Parathyroid adenoma (tissue), 2 donors: ENCODE measurements around the gene COL10A1.

Source experiments
- H2AFZ ChIP-seq: fragments of 300-600 bp; sonication (generic); one replicate; pipeline ENCODE4 v1.7.0; 2017; ENCODE audit warnings: antibody characterized with exemption, mild to moderate bottlenecking
- H3K27ac ChIP-seq: fragments of 300-600 bp; sonication (generic); one replicate; pipeline ENCODE4 v1.7.0; 2017
- H3K27me3 ChIP-seq: fragments of 300-600 bp; sonication (generic); one replicate; pipeline ENCODE4 v1.7.0; 2017; ENCODE audit warnings: low read length; ENCODE audit not compliant: control insufficient read depth, insufficient read depth
- H3K36me3 ChIP-seq: fragments of 300-600 bp; sonication (generic); one replicate; pipeline ENCODE4 v1.7.0; 2017; ENCODE audit warnings: low read length; ENCODE audit not compliant: control insufficient read depth, insufficient read depth
- H3K4me1 ChIP-seq: fragments of 300-600 bp; sonication (generic); one replicate; pipeline ENCODE4 v1.7.0; 2017; ENCODE audit warnings: control low read depth
- H3K4me2 ChIP-seq: fragments of 300-600 bp; sonication (generic); one replicate; pipeline ENCODE4 v1.7.0; 2017; ENCODE audit warnings: low read length
- H3K4me3 ChIP-seq: fragments of 300-600 bp; sonication (generic); one replicate; pipeline ENCODE4 v1.7.0; 2017; ENCODE audit warnings: low read depth, low read length
- H3K79me2 ChIP-seq: fragments of 300-600 bp; sonication (generic); one replicate; pipeline ENCODE4 v1.7.0; 2017; ENCODE audit warnings: control low read depth
- H3K9ac ChIP-seq: fragments of 300-600 bp; sonication (generic); one replicate; pipeline ENCODE4 v1.7.0; 2017; ENCODE audit warnings: mild to moderate bottlenecking
- H3K9me3 ChIP-seq: fragments of 300-600 bp; sonication (generic); one replicate; pipeline ENCODE4 v1.7.0; 2017; ENCODE audit warnings: low read length; ENCODE audit not compliant: control insufficient read depth
- TF ChIP-seq, protein P1 (sequence below): fragments of 300-600 bp; sonication (generic); IDR thresholded peaks from one replicate; pipeline ENCODE4 v1.7.0; 2017; ENCODE audit warnings: antibody characterized with exemption, mild to moderate bottlenecking
- donor health status: primary hyperparathyroidism.

The COL10A1 gene

GRCh38 chr6:116105247-116105646, 20.7 kb downstream of the COL10A1 start:
- peaks cover 6% of the 10 kb centered on the region for H3K4me1 ChIP-seq

DNA sequence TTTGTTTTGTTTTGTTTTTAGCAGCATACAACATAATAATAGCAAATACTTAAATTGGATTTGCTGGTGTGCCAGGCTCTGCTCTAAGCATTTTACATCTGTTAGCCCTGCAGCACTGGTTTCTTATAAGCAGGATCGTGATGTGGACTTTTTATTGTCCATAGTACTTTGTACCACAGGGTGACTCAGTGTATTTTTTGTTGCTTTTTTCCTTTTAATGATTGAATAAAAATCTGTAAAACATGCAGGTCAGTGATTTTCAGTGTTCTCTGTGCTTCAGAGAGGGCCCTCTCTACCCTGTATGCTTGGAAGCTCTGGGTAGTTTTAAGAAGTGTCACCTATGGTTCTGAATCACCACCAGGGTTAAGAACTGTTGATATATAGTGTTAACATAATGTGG, 21.3 kb downstream of the COL10A1 start:
- Histone ChIP-seq H3K9ac (no peak overlapping the region), H3K4me1 (peaks cover 6% of the 10 kb centered on the region)

More at GRCh38 chr6:116105247-116105646, 20.7 kb downstream of the COL10A1 start:
- no peak overlapping the region for H3K27ac ChIP-seq
- H3K36me3 ChIP-seq = no peaks in the 10 kb centered on the region
- TF ChIP-seq, protein P1, sequence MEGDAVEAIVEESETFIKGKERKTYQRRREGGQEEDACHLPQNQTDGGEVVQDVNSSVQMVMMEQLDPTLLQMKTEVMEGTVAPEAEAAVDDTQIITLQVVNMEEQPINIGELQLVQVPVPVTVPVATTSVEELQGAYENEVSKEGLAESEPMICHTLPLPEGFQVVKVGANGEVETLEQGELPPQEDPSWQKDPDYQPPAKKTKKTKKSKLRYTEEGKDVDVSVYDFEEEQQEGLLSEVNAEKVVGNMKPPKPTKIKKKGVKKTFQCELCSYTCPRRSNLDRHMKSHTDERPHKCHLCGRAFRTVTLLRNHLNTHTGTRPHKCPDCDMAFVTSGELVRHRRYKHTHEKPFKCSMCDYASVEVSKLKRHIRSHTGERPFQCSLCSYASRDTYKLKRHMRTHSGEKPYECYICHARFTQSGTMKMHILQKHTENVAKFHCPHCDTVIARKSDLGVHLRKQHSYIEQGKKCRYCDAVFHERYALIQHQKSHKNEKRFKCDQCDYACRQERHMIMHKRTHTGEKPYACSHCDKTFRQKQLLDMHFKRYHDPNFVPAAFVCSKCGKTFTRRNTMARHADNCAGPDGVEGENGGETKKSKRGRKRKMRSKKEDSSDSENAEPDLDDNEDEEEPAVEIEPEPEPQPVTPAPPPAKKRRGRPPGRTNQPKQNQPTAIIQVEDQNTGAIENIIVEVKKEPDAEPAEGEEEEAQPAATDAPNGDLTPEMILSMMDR = no peak
- no peak overlapping the region for H2AFZ ChIP-seq
- no peaks in the 10 kb centered on the region for H3K9me3 ChIP-seq
- H3K79me2 ChIP-seq = peaks cover 27% of the 10 kb centered on the region
- H3K27me3 ChIP-seq = no peaks in the 10 kb centered on the region
- H3K9ac ChIP-seq = no peak overlapping the region
- H3K4me3 ChIP-seq = no peak overlapping the region
- H3K4me2 ChIP-seq = no peak overlapping the region

GRCh38 chr6:116102873-116103272, 23.1 kb downstream of the COL10A1 start:
- H3K79me2 ChIP-seq = peaks cover 26% of the 10 kb centered on the region
- H3K9ac ChIP-seq = no peak overlapping the region
- TF ChIP-seq, protein P1 = no peak
- no peaks in the 10 kb centered on the region for H3K36me3 ChIP-seq
- H3K4me1 ChIP-seq = peaks cover 6% of the 10 kb centered on the region
- no peak overlapping the region for H2AFZ ChIP-seq
- no peaks in the 10 kb centered on the region for H3K9me3 ChIP-seq
- H3K4me2 ChIP-seq = no peak overlapping the region
- H3K27ac ChIP-seq = no peak overlapping the region
- H3K27me3 ChIP-seq = no peaks in the 10 kb centered on the region
- H3K4me3 ChIP-seq = no peak overlapping the region

More for the DNA sequence above, 21.3 kb downstream of the COL10A1 start:
- Histone ChIP-seq H2AFZ (no peak overlapping the region), H3K9me3 (no peaks in the 10 kb centered on the region), H3K4me2 (no peak overlapping the region), H3K36me3 (no peaks in the 10 kb centered on the region), H3K27me3 (no peaks in the 10 kb centered on the region), H3K27ac (no peak overlapping the region), H3K4me3 (no peak overlapping the region), H3K79me2 (peaks cover 26% of the 10 kb centered on the region)
- TF ChIP-seq, protein P1 = no peak

DNA sequence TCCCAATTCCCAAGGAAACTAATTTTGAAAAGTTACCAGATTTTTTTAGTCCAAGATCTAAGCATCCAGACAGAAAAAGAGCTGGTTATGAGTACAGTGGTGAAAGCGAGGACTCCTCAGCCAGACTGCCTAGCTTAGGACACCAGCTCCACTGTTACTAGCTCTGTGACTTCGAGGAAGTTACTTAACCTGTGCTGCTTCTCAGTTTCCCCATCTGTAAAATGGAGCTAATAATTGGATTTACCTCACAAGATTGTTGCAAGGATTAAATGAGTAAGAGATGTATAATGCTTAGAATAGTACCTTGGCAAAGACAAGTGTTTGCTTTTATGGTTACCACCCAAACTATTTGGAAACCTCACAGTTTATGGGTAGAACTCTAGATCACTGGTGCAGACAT, 24.1 kb downstream of the COL10A1 start:
- Histone ChIP-seq H3K4me1 (peaks cover 6% of the 10 kb centered on the region), H3K79me2 (peaks cover 26% of the 10 kb centered on the region), H2AFZ (peak overlapping the region; percentile 75), H3K9me3 (no peaks in the 10 kb centered on the region), H3K4me2 (peak overlapping the region; percentile 94), H3K36me3 (no peaks in the 10 kb centered on the region), H3K9ac (no peak overlapping the region), H3K4me3 (peak overlapping the region; percentile 90), H3K27me3 (no peaks in the 10 kb centered on the region), H3K27ac (peak overlapping the region; percentile 85)
- TF ChIP-seq, protein P1 = no peak

DNA sequence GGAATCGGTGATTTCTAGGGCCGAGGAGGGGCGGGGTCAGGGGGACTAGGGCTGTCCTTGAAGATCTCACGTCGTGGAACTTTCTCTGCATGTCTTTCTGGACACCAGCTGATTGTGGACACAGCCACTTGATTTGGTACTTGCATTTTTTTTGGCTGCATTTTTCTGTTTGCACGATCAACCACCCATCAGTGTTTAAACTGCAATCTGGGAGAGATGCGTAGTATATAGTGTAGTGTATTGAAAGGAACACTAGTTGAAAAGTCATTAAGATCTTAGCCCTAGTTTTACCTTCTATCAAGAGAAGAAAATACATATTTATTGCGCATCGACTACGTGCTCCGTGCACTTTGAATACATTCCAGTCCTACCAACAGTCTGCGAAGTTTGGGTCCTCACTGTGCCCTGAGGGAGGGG, 24.6 kb downstream of the COL10A1 start:
- TF ChIP-seq, protein P1 = no peak
- peaks cover 6% of the 10 kb centered on the region for H3K4me1 ChIP-seq
- peak overlapping the region; percentile 90 for H3K4me3 ChIP-seq
- peak overlapping the region; percentile 94 for H3K4me2 ChIP-seq
- H3K27ac ChIP-seq = peak overlapping the region; percentile 85
- H3K36me3 ChIP-seq = no peaks in the 10 kb centered on the region
- peak overlapping the region; percentile 75 for H2AFZ ChIP-seq
- H3K27me3 ChIP-seq = no peaks in the 10 kb centered on the region
- peaks cover 26% of the 10 kb centered on the region for H3K79me2 ChIP-seq
- H3K9ac ChIP-seq = peak overlapping the region; percentile 2
- H3K9me3 ChIP-seq = no peaks in the 10 kb centered on the region
